ENCODE results near the gene FARS2.

DNA sequence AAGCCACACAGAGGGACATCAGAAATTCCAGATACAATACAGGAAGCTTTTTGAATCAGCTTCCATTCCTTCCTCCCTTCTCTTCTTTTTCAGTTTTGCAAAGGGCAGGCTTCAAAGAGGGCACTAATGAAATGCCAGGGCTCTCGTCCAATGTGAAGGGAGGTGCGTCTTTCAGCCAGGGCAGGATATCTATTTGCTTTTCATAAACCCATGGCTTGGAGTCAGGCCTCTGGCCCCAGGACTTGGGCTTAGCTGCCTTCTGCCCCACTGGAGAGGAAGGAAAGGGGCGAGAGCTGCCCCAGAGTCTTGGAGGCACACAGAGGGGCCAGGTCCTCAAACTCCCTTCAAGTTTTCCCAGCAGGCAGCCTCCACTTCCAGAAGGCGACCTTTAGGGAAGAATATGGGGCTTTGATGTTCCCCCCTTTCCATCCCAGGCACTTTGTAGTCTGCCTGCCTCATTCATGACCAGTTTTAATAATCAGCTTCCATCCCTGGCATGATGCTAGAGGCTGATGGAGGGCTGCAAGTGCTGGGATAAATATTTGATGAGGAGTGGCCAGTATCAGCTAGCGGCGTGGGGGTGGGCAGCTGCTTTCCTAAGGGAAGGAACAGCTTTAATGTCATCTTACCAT is 510.6 kb downstream of the FARS2 start:
- TF ChIP-seq CTCF (IDR thresholded peaks at IDR 0.05), result no peak
- no peak for TF ChIP-seq CREB1 (CRISPR knock-in tag; IDR thresholded peaks at IDR 0.05)
- no peak for TF ChIP-seq ZNF416 (CRISPR knock-in tag; IDR thresholded peaks at IDR 0.05)
- TF ChIP-seq KAT7 (CRISPR knock-in tag; IDR thresholded peaks at IDR 0.05; ENCODE audit: borderline replicate concordance), result no peak
- no peak for TF ChIP-seq ESRRA (CRISPR knock-in tag; IDR thresholded peaks at IDR 0.05; ENCODE audit: borderline replicate concordance)
- TF ChIP-seq IRF1 (CRISPR knock-in tag; IDR thresholded peaks at IDR 0.05), result no peak
- no peak for TF ChIP-seq RELA (CRISPR knock-in tag; IDR thresholded peaks at IDR 0.05; ENCODE audit: borderline replicate concordance)
- TF ChIP-seq ETV6 (CRISPR knock-in tag; IDR thresholded peaks at IDR 0.05), result no peak
- TF ChIP-seq, protein P1, sequence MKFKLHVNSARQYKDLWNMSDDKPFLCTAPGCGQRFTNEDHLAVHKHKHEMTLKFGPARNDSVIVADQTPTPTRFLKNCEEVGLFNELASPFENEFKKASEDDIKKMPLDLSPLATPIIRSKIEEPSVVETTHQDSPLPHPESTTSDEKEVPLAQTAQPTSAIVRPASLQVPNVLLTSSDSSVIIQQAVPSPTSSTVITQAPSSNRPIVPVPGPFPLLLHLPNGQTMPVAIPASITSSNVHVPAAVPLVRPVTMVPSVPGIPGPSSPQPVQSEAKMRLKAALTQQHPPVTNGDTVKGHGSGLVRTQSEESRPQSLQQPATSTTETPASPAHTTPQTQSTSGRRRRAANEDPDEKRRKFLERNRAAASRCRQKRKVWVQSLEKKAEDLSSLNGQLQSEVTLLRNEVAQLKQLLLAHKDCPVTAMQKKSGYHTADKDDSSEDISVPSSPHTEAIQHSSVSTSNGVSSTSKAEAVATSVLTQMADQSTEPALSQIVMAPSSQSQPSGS (CRISPR knock-in tag; IDR thresholded peaks at IDR 0.05; ENCODE audit: borderline replicate concordance, low read depth), result no peak
- no peak for TF ChIP-seq CBFB (CRISPR knock-in tag; IDR thresholded peaks at IDR 0.05; ENCODE audit: low read depth)
- no peak for TF ChIP-seq TEAD4 (CRISPR knock-in tag; IDR thresholded peaks at IDR 0.05)
- TF ChIP-seq NFYB (CRISPR knock-in tag; conservative IDR thresholded peaks at IDR 0.05; ENCODE audit: low read depth), result no peak
- no peak for TF ChIP-seq E2F1 (CRISPR knock-in tag; IDR thresholded peaks at IDR 0.05)
- no peak for TF ChIP-seq E2F4 (CRISPR knock-in tag; IDR thresholded peaks at IDR 0.05; ENCODE audit: borderline replicate concordance, low read depth)

Measured in WTC11 (cell line).